EL (cell line): Measurements from ENCODE around the gene TSR3.

Experiments
- DNase-seq: peaks from one replicate; pipeline ENCODE4 v3.0.0-alpha.2; 2016

The TSR3 gene

GRCh38 chr16:1351582-1352362 is at the start of gene TSR3, which contains the start of gene GNPTG:
Gene TSR3 (minus strand): TSS chr16:1351878. CDS start chr16:1351804, 74 bp downstream.
Gene GNPTG (plus strand): TSS chr16:1351931. CDS start chr16:1351966, 35 bp downstream.
- peak; percentile 84 for DNase-seq

- no peak for DNase-seq
These were observed 49.5 kb upstream of the TSR3 start for GRCh38 chr16:1401061-1401757.

GRCh38 chr16:1398826-1399581 is 47.3 kb upstream of the TSR3 start:
- no peak for DNase-seq

- no peak for DNase-seq
These were observed 46.7 kb upstream of the TSR3 start for GRCh38 chr16:1398351-1398750.

- DNase-seq = no peak
These were observed 46.1 kb upstream of the TSR3 start for GRCh38 chr16:1397779-1398178.

GRCh38 chr16:1395444-1396031 is 43.9 kb upstream of the TSR3 start:
- no peak for DNase-seq

- DNase-seq = no peak
These were observed 42.8 kb upstream of the TSR3 start for GRCh38 chr16:1394367-1394951.

GRCh38 chr16:1393613-1394176 is 42.0 kb upstream of the TSR3 start:
- DNase-seq = no peak

GRCh38 chr16:1392826-1393225 is 41.1 kb upstream of the TSR3 start:
- DNase-seq = no peak

GRCh38 chr16:1390239-1390779 is 38.6 kb upstream of the TSR3 start:
- no peak for DNase-seq

GRCh38 chr16:1389762-1390161 is 38.1 kb upstream of the TSR3 start:
- DNase-seq = no peak

GRCh38 chr16:1387331-1387730 is 35.7 kb upstream of the TSR3 start:
- DNase-seq = no peak

- no peak for DNase-seq
These were observed 33.6 kb upstream of the TSR3 start for GRCh38 chr16:1385232-1385631.

- DNase-seq = no peak
These were observed 31.9 kb upstream of the TSR3 start for GRCh38 chr16:1383556-1383955.

- DNase-seq = no peak
These were observed 30.1 kb upstream of the TSR3 start for GRCh38 chr16:1381612-1382406.

GRCh38 chr16:1380195-1380594 is 28.5 kb upstream of the TSR3 start:
- DNase-seq = no peak

GRCh38 chr16:1379304-1380076 is 27.8 kb upstream of the TSR3 start:
- peak; percentile 65 for DNase-seq

GRCh38 chr16:1378804-1379303 is 27.2 kb upstream of the TSR3 start:
- DNase-seq = peak; percentile 79

- no peak for DNase-seq
These were observed 26.6 kb upstream of the TSR3 start for GRCh38 chr16:1378087-1378803.
